GM12873 (cell line): ENCODE measurements around the gene UBE3B.

ENCODE experiments used
- TF ChIP-seq, protein P1 (sequence below): IDR thresholded peaks from 2 replicates; pipeline ENCODE4 v1.5.1; 2012; ENCODE audit warnings: low read depth, mild to moderate bottlenecking, moderate library complexity, low read length, control low read depth; ENCODE audit not compliant: insufficient read depth; ENCODE audit errors: missing control alignments

Gene UBE3B

DNA sequence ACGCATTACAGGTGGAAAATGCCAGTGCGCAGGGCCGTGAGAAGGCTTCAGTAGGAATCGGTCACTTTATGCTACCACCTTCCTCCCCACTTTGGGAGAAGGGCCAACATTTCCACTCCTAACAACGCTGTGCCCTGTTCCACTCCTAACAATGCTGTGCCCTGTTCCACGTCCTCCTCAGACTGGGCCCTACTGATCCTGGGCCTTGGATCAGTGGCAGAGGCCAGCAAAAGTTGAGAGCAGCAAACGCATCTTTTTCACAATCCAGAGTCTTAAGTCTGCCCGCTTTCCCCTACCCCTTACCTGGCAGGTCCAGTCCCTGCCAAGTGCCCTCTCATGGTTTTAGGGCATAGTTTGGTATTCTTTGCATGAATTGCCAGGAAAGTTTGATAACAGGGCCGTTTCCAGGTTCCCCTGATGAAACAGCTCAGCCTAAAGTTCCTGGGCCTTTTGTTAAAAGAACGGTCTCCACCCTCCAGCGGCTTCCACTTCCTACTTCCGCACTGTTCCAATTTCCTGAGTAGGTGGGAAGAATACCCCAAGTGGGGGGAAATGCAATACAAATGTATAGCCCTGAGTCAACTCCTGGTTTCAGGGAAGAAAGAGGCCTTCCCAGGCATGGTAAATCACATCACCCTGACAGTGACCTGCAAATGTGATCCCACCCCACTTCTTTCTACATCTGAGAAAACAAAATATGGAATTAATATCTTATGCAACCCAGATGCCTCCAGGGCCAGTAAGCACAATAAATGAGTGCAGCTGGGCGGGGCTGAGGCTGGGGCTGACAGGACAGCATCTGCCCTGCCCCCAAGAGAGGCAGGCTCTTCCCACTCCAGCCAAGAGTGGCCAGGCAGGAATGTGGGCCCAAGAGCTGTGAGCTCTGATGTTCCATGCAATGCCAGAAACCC, 15.3 kb upstream of the UBE3B start:
- TF ChIP-seq, protein P1, sequence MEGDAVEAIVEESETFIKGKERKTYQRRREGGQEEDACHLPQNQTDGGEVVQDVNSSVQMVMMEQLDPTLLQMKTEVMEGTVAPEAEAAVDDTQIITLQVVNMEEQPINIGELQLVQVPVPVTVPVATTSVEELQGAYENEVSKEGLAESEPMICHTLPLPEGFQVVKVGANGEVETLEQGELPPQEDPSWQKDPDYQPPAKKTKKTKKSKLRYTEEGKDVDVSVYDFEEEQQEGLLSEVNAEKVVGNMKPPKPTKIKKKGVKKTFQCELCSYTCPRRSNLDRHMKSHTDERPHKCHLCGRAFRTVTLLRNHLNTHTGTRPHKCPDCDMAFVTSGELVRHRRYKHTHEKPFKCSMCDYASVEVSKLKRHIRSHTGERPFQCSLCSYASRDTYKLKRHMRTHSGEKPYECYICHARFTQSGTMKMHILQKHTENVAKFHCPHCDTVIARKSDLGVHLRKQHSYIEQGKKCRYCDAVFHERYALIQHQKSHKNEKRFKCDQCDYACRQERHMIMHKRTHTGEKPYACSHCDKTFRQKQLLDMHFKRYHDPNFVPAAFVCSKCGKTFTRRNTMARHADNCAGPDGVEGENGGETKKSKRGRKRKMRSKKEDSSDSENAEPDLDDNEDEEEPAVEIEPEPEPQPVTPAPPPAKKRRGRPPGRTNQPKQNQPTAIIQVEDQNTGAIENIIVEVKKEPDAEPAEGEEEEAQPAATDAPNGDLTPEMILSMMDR: no peak

DNA sequence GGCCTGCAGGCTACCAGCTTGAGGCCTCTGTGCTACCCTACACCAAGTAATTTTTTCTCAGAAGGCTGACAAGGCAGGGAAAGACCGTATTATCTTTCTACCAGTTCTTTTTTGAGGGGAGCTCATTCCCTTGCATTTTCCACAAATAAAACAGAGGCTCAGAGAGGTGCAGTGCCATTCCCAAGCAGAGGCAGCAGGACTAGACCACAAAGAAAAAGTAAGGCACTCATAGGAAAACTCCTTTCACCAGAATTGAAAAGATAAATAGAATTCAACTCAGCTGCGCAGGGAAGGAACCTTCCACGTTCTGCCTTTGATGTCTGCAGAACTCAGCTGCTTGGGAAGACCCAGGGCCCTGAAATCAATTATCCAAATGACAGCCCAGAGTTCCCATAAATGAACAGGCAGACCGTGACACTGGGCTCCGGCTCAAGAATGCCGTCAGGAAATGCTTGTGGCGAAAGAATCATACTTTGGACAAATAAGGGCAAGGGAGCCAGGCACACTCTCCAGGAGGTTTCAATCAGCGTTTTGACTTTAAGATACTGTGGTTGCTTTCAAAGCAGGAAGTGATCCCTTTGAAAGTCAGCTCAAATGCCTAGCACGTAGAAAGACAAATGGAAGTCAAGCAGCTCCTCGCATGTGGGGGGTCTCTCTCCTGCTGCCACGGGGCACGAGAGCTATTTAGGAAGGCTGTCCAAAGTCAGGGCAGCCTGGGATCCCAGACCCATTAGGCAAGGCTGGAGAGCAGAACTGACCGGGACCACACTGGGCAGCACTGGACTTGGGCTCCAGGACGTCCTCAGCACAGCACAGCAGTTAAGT, 14.4 kb upstream of the UBE3B start:
- TF ChIP-seq, protein P1: no peak

DNA sequence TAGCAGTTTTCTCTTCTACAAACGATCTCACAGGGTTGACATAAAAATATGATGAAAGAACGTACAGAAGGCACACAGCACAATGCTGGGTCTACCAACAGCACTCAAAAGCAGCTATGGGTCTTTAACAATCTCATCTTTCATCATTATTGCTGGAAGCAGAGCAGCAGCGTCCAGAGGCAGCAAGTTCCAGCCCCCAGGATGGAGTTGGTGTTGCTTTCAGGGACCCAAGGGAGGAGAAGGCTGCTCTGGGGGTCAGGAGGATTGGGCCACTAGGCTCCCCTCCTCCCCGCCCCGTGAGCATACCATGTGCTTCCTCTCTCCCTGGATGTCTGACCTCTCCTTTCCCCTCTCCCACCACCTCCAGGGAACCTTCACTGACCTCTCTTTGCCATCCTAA, 13.7 kb upstream of the UBE3B start:
- TF ChIP-seq, protein P1: no peak

DNA sequence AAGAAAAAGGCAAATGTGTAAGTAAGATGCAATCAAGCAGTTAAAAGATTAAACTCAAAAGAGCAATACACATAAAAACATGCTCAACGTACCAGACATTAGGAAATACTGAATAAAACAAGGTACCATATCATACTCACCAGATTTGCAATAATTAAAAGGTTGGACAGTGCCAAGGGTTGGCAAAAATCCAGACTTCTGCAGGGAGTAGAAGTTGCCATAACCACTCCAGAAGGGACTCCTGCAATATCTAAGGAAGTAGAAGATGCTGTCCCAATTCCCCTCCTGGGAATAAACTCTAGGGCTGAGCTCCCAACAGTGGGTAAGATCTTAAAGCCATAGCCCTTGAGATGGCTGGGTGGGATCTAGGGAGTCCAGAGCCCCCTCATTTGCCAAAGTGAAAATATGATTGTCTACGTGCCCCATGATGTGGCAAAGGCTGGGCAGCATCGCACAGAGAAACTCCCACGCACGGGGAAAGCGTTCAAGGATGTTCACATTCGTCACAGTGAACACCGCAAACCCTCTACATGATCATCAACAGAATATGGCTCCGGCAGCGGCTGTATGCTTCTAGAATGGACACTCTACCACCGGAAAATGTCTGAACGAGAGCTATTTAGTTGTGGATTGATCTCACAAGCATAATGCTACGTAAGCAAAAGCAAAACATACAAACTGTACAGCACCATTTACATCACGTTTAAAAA, 12.6 kb upstream of the UBE3B start:
- TF ChIP-seq, protein P1: no peak

DNA sequence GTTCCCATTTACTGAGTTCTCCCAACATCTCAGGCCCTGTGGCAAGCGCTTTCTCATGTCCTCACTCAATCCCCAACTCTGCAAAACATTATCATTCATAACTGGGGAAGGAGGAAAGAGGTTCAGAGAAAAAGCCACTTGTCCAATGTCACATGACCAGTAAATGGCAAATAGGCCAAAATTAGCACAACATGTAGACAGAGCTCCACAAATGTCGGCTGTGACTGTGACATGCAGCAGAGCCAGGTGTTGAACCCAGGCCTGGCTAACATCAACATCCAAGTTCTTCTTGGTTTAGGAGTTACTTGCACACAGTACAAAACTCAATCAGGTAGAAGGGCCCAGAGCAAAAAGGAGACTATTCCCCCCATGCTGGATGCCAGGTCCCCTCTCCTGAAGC, 11.1 kb upstream of the UBE3B start:
- TF ChIP-seq, protein P1: no peak

DNA sequence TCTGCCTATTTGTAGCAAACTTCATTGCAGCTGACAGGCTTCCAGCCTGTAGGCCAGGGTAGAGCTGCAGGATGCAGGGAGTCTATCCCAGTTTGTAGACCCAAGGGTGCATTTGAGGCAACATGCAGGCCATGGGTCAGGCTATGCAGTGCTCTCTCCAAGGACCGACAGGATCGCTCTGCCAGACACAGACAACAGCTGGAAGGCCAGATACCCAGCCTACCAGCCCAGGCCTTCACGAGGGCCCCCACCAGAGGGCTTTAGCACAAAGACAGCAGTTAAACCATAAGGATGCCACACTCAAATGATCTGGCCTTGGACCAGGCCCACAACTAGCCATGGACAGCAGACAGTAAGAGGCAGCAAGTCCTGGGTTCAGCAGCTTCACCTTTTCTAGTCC, 10.6 kb upstream of the UBE3B start:
- TF ChIP-seq, protein P1: no peak
